ENCODE results near the gene NHLRC2. TPM values are rescaled to one million over a fixed set of nuclear protein-coding genes. Genes with fewer than 3 reads are reported as not detected.
A peak's percentile ranks its signal among the peaks of the same experiment; 100 is the strongest.

Gene NHLRC2
- total and polyA plus RNA-seq, 2 of the 13 experiments (the other 11 are each of a cell fraction or from before 2014, with no cell fraction given): 7.6 to 12.7 TPM

GRCh38 chr10:113958631-113959382 lies 104.3 kb downstream of the NHLRC2 start (continued):
- TF ChIP-seq ZNF724P (CRISPR knock-in tag; IDR thresholded peaks at IDR 0.05; ENCODE audit: borderline replicate concordance) (no peak), ZNF614 (CRISPR knock-in tag; IDR thresholded peaks at IDR 0.05; ENCODE audit: borderline replicate concordance) (0 out of 2 replicates have a peak, but pooled peaks have one; percentile 20), ZNF644 (CRISPR knock-in tag; IDR thresholded peaks at IDR 0.05; ENCODE audit: low read depth) (peak; percentile 69), RNF2 (conservative IDR thresholded peaks at IDR 0.05; ENCODE audit: low read depth) (no peak), ZNF703 (CRISPR knock-in tag; IDR thresholded peaks at IDR 0.05; ENCODE audit: borderline replicate concordance) (no peak), ZBTB20 (CRISPR knock-in tag; IDR thresholded peaks at IDR 0.05; ENCODE audit: borderline replicate concordance, low read depth) (no peak), ZNF800 (CRISPR knock-in tag; IDR thresholded peaks at IDR 0.05) (no peak), MYPOP (CRISPR knock-in tag; IDR thresholded peaks at IDR 0.05) (no peak), GPBP1L1 (CRISPR knock-in tag; IDR thresholded peaks at IDR 0.05) (no peak), CENPX (CRISPR knock-in tag; IDR thresholded peaks at IDR 0.05) (no peak), KLF11 (CRISPR knock-in tag; IDR thresholded peaks at IDR 0.05) (no peak), ZNF772 (CRISPR knock-in tag; IDR thresholded peaks at IDR 0.05) (0 out of 2 replicates have a peak, but pooled peaks have one; percentile 52), STAG1 (CRISPR knock-in tag; IDR thresholded peaks at IDR 0.05) (no peak), NFYB (CRISPR knock-in tag; IDR thresholded peaks at IDR 0.05) (peak; percentile 47; the same call in 1 of the 2 replicates), ZHX2 (IDR thresholded peaks at IDR 0.05; ENCODE audit: low read depth) (no peak), ZHX2 (CRISPR knock-in tag; IDR thresholded peaks at IDR 0.05; ENCODE audit: borderline replicate concordance) (no peak), PREB (CRISPR knock-in tag; IDR thresholded peaks at IDR 0.05) (no peak)
